Myometrial cell (primary cell): ENCODE data around the gene PI3. TPM values are rescaled to one million over a fixed set of nuclear protein-coding genes. Genes with fewer than 3 reads are reported as not detected.

Experiments
- total RNA-seq: library from RNA; depleted of rRNA; stranded (reverse); fragments of >200 nt; gene quantifications from 2 replicates; pipeline ENCODE4 v1.2.3, GENCODE V29; 2015

PI3 gene, protein sequence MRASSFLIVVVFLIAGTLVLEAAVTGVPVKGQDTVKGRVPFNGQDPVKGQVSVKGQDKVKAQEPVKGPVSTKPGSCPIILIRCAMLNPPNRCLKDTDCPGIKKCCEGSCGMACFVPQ
- not detected in 2 replicates for total RNA-seq

DNA sequence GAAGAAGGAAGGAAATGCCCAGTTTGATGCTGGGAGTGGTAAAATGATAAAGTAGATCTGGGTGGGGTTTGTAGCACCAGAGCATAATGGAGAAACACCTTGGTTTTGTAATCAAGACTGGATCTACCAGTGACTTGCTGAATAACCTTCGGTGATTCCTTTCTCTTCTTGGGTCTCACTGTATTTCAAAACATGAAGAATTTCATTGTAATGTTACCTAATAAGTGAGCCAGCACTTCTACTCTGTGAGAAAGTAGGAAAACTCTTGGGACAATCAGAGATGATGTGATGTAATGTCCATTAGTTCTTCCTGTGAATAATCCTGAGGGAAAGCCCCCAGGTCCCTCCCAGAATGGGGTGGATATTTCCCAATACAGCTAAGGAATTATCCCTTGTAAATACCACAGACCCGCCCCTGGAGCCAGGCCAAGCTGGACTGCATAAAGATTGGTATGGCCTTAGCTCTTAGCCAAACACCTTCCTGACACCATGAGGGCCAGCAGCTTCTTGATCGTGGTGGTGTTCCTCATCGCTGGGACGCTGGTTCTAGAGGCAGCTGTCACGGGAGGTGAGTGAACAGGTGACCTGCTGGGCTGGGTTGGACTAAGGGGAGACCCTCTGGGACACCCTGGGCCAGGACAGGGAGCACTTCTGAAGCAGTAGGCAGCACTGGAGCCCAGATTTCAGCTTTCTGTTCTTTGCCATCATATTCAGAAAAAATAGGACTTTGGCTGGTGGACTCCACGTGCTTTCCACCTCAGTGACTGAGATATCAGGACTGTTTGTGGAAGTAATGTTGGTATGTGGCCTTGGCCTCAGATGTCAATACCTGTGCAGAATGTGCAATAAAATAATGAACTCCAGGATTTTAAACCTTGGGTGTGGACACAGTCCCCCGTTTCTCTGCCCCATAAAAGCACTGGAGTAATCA, at the start of gene PI3:
Gene PI3 (plus strand): TSS at position 469 of the 931 bp plus-strand sequence. CDS start 21 bp downstream, at position 490.

DNA sequence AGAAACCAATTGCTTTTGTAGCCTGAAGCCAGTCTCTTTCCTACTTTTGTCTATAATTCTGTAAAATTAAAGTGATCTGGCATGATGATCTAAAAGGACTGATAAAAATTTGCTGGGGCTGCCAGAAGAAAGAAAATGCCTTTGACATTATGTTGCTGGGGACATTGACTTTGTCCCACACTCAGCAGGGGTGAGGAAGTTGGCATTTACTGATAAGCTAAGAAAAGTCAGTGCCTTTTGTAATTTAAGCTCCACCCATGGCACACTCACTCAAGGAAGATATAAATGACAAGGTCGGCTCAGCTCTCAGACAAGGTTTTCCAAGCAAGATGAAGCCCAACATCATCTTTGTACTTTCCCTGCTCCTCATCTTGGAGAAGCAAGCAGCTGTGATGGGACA, 32.0 kb downstream of the PI3 start, which contains the start of gene SEMG1:
Gene SEMG1 (plus strand): TSS at position 309 of the 400 bp plus-strand sequence. CDS start 21 bp downstream, at position 330.

DNA sequence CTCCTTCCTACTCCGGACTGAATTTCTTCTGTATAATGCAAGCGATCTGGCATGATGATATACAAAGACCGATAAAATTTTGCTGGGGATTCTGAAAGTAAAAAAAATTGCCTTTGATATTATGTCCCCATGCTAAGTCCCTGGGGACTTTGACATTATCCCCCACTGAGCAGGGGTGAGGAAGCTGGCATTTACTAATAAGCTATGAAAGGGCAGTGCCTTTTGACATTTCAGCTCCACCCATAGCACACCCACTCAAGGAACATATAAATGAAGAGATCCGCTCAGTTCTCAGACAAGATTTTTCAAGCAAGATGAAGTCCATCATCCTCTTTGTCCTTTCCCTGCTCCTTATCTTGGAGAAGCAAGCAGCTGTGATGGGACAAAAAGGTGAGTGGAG, 46.4 kb downstream of the PI3 start, which contains the start of gene SEMG2:
Gene SEMG2 (plus strand): TSS at position 298 of the 400 bp plus-strand sequence. CDS start 17 bp downstream, at position 315.

Other genes starting within 250 kb of the PI3 start
- 94.6 and 105 TPM in 2 replicates for gene TOMM34, start 214.5 kb upstream of the PI3 start, total RNA-seq
- gene STK4, start 208.4 kb upstream of the PI3 start, total RNA-seq = 15.0 and 20.2 TPM in 2 replicates
- gene KCNS1, start 73.8 kb upstream of the PI3 start, total RNA-seq = 0.71 TPM in 1 of 2 replicates, not detected in the other
- gene WFDC5, start 59.7 kb upstream of the PI3 start, total RNA-seq = not detected in 2 replicates
- not detected in 2 replicates for gene WFDC12, start 50.4 kb upstream of the PI3 start, total RNA-seq
- not detected in 2 replicates for gene SEMG1, start 32.1 kb downstream of the PI3 start, total RNA-seq
- gene SEMG2, start 46.5 kb downstream of the PI3 start, total RNA-seq = not detected in 2 replicates
- gene SLPI, start 79.7 kb downstream of the PI3 start, total RNA-seq = not detected in 2 replicates
- not detected in 2 replicates for gene RBPJL, start 131.9 kb downstream of the PI3 start, total RNA-seq
- not detected in 2 replicates for gene MATN4, start 133.4 kb downstream of the PI3 start, total RNA-seq
- 263 and 270 TPM in 2 replicates for gene SDC4, start 173.5 kb downstream of the PI3 start, total RNA-seq
- gene SYS1, start 188.3 kb downstream of the PI3 start, total RNA-seq = 43.0 and 95.3 TPM in 2 replicates
- gene TP53TG5, start 203.4 kb downstream of the PI3 start, total RNA-seq = 3.2 TPM in 1 of 2 replicates, not detected in the other
- 4.9 and 11.3 TPM in 2 replicates for gene DBNDD2, start 233.4 kb downstream of the PI3 start, total RNA-seq
- gene PIGT, start 241.2 kb downstream of the PI3 start, total RNA-seq = 63.6 and 67.5 TPM in 2 replicates